ENCODE results near the gene TPD52L2.

Gene TPD52L2

DNA sequence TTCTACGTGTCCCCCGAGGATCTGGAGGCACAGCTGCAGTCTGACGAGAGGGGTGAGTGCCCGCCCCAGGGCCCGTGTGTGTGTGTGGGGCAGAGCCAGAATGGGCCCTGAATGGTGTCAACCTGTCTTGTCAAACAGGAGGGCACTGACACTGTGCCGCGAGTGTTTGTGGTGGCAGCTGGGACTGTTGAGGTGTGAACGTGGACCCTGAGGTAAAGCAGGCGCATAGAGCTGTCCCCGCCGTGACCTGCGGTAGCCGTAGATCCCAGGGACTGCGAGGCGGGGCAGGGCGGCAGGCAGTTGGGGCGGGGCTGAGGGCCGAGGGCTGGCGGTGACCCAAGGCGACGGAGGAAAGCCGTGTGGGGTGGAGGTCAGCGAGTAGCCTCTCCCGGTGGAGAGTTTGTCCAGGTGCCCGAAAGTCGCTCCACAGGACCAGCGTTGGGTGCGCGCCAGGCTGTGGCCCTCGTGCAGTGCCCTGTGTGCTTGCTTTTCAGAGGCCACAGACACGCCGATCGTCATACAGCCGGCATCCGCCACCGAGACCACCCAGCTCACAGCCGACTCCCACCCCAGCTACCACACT is 66.0 kb downstream of the TPD52L2 start:
- DNase-seq (ENCODE audit: low read depth in 2 of 3, low spot score in 1 of 3) = no peak

DNA sequence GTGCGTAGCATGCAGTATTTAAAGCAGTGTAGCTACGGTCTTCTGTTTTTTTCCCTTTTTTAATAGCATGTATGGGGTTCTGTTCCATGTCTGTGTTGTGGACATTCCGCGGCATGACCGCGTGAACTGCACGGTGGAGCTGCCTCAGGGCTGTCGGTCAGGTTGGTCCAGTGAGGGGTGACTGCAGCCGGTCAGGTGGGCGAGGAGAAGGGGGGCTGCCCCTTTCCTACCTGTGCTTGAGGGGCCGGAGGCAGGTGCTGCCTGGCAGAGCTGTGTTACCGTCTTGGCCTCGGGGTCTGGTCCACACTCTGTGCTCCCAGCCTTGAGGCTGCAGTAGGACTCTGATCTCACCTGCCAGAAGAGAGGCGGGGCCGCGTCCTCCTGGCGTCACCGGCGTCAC is 66.7 kb downstream of the TPD52L2 start:
- no peak for DNase-seq (ENCODE audit: low read depth in 2 of 3, low spot score in 1 of 3)

- no peak for DNase-seq (ENCODE audit: low read depth in 2 of 3, low spot score in 1 of 3)
Observed at GRCh38 chr20:63932606-63933160, 67.6 kb downstream of the TPD52L2 start.

DNA sequence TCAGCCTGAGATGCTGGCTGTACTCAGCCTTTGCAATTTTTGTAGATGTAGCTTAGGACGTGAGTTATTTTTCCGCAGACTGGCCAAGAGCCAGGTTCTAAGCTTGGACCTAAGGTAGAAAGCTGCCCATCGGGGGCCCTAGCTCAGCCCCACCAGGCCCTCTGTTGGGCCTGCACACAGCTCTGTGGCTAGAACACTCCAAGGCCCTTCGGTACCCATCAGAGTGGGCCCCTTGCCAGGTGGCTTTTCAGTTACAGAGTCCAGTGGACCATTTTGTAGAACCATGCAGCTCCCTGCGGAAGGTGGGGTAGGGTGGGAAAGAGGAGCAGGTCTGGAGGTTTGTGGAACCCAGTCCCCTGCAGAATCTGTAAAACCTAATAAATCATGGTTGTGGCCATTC is 68.6 kb downstream of the TPD52L2 start:
- DNase-seq (ENCODE audit: low read depth in 2 of 3, low spot score in 1 of 3) = no peak

DNA sequence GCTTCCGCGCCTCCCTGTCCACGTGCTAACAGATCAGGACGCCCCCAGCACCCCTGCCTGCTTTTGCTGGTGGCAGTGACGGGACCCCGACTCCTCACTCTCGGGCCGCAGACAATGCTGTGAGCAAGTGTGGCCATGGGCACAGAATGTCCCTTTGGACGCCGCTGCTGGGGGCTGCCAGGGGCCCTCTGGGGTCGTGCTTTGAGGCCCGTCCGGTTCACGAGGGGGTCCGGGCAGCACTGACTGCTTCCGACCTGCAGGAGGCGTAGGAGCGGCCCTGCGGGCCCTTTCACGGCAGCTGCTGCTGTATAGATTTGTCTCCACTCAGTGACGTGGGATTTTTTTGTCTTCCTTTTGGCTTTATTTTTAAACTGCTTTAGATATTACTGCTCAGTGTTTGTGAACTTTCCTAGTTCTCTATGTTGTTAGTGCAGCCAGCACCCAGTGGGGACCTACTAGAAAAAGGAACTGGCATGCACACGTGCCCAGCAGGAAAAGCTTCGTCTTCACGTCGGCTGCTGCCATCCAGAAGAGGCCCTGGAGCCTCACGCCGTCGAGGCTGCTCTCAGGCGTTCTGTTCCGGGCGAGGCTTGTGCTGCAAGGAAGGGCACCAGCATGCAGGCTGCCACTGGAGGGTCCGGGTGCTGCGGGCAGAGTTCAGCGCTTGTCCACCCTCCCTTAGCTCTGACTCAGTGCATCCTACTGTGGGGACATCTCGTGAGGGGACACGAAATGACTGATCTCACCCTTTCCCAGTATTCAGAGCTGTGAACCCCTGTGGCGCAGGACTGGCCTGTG is 69.4 kb downstream of the TPD52L2 start:
- DNase-seq (ENCODE audit: low read depth in 2 of 3, low spot score in 1 of 3) = no peak

DNA sequence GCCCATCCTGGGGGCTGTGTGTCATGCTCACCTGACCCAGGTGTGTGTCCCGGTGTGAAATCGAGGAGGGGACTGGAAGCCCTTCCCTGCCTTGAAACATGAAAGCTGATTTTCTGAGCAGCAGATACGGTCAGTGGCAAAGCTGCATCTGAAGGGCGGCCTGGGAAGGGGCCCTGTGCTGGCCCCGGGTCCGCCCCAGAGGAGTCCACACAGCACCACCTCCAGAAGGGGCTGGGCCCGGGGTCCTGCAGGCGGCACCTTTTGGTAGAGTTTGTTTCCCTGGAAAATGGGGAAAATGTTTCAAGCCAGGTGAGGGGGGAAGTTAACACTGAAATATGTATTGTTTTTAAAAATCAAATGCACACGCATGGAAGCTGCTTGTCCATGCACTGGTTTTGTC is 70.4 kb downstream of the TPD52L2 start:
- DNase-seq (ENCODE audit: low read depth in 2 of 3, low spot score in 1 of 3) = no peak

- no peak for DNase-seq (ENCODE audit: low read depth in 2 of 3, low spot score in 1 of 3)
Observed at GRCh38 chr20:63937596-63937995, 72.5 kb downstream of the TPD52L2 start.

GRCh38 chr20:63939061-63939935 is 74.2 kb downstream of the TPD52L2 start:
- no peak for DNase-seq (ENCODE audit: low read depth in 2 of 3, low spot score in 1 of 3)

- DNase-seq (ENCODE audit: low read depth in 2 of 3, low spot score in 1 of 3) = no peak
Observed at GRCh38 chr20:63940071-63940471, 75.0 kb downstream of the TPD52L2 start.

DNA sequence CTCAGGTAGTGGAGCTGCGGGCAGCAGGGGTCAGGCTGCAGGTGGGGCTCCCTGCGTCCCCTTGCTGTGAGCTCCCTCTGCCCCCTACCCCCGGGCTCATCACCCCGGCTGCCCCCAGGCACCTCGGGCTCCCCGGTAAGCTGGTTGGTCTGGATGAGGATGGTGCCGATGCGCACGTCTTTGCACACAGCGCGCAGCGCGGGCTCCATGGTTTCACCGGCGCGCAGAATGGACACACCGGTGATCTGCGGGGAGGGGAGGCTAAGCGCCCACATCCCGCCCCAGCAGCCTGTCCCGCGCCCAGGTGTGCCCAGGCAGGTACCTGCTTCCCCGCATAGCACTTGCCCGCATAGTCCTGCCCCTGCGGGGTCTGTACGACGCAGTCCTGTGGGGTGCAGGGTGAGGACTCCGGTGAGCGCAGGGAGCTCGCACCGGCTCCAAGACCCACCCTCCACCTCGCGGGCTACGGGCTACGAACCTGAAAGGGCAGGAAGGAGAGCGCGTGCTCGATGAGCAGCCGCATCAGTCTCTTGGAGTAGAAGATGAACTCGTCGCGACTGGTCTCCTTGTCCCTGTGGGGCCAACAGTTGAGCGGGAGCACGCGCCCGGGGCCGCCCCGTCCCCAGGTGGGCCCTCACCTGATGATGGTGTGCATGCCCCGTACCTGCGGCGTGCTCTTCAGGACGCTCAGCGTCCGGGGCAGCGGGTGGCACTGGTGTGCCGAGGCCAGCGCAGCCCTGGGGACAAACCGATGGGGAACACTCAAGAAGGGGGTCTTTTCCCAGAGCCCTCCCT is 75.6 kb downstream of the TPD52L2 start:
- DNase-seq (ENCODE audit: low read depth in 2 of 3, low spot score in 1 of 3) = no peak
